VCaP (cell line): ENCODE results near the gene PAPPA2.

Source experiments
- H3K27ac ChIP-seq: fragments of 450-650 bp; 2 replicates; pipeline ENCODE4 v1.5.1; 2017
- CTCF ChIP-seq: fragments of 450-650 bp; conservative IDR thresholded peaks from 2 replicates; pipeline ENCODE4 v1.5.1; 2017; ENCODE audit warnings: mild to moderate bottlenecking, moderate library complexity

The PAPPA2 gene

GRCh38 chr1:176879784-176880620 is 417.0 kb downstream of the PAPPA2 start:
- H3K27ac ChIP-seq: no peak overlapping the region
- TF ChIP-seq CTCF: no peak

DNA sequence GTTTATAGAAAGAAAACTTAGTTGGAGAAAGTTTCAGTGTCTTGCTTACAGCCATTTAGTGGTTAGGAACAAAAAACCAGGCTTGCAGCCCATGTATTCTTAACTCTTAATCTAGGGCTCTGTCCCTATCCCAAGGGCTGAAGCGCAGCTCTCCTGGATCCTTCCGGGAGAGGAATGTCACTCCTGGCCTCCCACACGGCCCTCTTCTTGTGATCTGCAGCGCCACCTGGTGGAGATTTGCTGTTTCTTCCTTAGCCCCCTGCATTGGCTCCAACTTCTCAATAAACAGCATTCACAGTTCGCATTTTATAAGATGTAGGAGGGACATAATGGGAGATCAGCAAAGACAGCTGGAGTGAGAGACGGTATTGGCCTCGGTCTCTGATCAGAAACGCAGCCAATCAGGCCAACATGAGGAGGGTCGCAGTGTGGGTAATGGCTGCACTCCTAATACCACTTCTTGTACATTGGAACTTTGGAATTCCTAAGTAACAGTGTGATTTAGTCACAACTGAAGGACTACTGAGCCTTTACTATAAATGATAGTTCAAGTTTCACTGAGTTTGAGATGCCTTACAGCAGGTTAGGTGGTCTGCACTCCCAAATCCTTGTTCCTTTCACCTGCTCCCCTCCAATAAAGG is 418.1 kb downstream of the PAPPA2 start:
- peak; percentile 86 for TF ChIP-seq CTCF
- H3K27ac ChIP-seq: no peak overlapping the region

DNA sequence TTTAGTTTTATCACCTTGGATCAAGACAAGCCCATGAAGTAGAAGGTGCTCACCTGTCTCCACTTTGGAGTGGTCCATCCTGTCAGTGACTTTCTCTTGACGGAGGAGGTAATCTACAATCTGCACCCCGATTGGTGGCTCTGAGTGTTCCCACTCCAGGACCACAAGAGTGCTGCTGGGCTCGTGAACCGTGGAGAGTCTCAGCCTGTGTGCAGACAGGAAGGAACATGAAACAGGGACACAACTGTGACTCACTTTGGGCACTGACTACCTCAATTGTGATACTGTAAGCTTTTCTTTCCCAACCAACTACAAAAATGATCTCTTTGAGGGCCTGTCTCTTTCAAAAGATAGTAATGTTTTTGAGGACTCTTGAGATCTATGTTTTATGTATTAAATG is 421.3 kb downstream of the PAPPA2 start:
- no peak for TF ChIP-seq CTCF

GRCh38 chr1:176884911-176885310 is 421.9 kb downstream of the PAPPA2 start:
- TF ChIP-seq CTCF: no peak

More for the DNA sequence above, 421.3 kb downstream of the PAPPA2 start:
- no peak overlapping the region for H3K27ac ChIP-seq

GRCh38 chr1:176885341-176885740 is 422.4 kb downstream of the PAPPA2 start:
- no peak overlapping the region for H3K27ac ChIP-seq
- no peak for TF ChIP-seq CTCF

More at GRCh38 chr1:176884911-176885310, 421.9 kb downstream of the PAPPA2 start:
- no peak overlapping the region for H3K27ac ChIP-seq

- TF ChIP-seq CTCF: no peak
- H3K27ac ChIP-seq: no peak overlapping the region
Observed at GRCh38 chr1:176885751-176886150, 422.8 kb downstream of the PAPPA2 start.

DNA sequence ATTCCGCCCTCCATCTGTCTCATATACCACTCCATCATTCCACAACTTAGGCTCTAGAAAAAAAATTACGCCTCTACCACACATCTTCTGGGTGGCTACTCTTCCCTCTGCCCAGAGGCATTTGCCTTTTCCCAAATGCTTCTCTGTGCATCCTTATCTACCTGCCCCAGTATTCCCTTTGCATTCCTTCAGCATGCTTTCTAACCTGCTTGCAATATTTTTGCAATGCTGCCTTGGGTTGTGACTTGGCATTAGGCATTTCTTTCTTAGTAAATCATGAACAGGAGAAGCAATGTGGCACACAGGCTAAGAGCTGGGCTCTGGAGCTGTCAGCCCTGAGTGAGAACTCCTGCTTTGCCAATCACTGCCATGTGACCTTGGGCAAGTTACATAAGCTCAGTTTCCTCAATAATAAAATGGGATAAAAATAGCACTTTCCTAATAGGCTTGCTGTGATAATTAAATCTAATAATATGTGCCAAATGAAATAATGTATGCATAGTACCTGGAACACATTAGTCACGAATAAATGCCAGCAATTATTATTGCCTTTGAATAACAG is 425.6 kb downstream of the PAPPA2 start:
- H3K27ac ChIP-seq: no peak overlapping the region
- no peak for TF ChIP-seq CTCF
